ENCODE results near the gene NECTIN2. TPM values are rescaled to one million over a fixed set of nuclear protein-coding genes. Genes with fewer than 3 reads are reported as not detected.

The NECTIN2 gene
- total RNA-seq, 2 experiments from 2014 or later = not detected

GRCh38 chr19:44841231-44841630 lies 4.9 kb upstream of the NECTIN2 start:
- Histone ChIP-seq H3K79me2 (ENCODE audit: insufficient read depth, low read depth, low read length) (no peaks in the 10 kb centered on the region), H3K4me1 (ENCODE audit: insufficient read depth, low read length, poor library complexity, severe bottlenecking) (peaks cover 12% of the 10 kb centered on the region), H3K9me2 (ENCODE audit: insufficient read depth, low read length) (no peaks in the 10 kb centered on the region), H3K4me3 (ENCODE audit: low read depth, low read length, poor library complexity, severe bottlenecking) (no peak overlapping the region), H3K9me3 (ENCODE audit: low read length) (no peaks in the 10 kb centered on the region), H2AFZ (ENCODE audit: low read length) (no peak overlapping the region), H3K4me2 (ENCODE audit: low read length) (no peak overlapping the region), H3K36me3 (ENCODE audit: insufficient read depth, low read length) (no peaks in the 10 kb centered on the region), H4K20me1 (ENCODE audit: insufficient read depth, low read length) (no peaks in the 10 kb centered on the region), H3K27ac (ENCODE audit: low read depth, low read length, poor library complexity, severe bottlenecking) (no peak overlapping the region)
- intact Hi-C loops (cut with micrococcal nuclease; ENCODE audit: unreplicated experiment) = no loop called here
- ChIA-PET POLR2A (interaction anchor here (0.6 to 0.7 kb wide), 2 partner anchors 152 to 231 kb away, joined by 4 read pairs; no protein-coding TSS in a partner anchor), CTCF (ENCODE audit: unreplicated experiment) (no interaction called here)
- TF ChIP-seq, protein P1, sequence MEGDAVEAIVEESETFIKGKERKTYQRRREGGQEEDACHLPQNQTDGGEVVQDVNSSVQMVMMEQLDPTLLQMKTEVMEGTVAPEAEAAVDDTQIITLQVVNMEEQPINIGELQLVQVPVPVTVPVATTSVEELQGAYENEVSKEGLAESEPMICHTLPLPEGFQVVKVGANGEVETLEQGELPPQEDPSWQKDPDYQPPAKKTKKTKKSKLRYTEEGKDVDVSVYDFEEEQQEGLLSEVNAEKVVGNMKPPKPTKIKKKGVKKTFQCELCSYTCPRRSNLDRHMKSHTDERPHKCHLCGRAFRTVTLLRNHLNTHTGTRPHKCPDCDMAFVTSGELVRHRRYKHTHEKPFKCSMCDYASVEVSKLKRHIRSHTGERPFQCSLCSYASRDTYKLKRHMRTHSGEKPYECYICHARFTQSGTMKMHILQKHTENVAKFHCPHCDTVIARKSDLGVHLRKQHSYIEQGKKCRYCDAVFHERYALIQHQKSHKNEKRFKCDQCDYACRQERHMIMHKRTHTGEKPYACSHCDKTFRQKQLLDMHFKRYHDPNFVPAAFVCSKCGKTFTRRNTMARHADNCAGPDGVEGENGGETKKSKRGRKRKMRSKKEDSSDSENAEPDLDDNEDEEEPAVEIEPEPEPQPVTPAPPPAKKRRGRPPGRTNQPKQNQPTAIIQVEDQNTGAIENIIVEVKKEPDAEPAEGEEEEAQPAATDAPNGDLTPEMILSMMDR (conservative IDR thresholded peaks at IDR 0.05; ENCODE audit: low read length) = no peak
- TF ChIP-seq EZH2phosphoT487 (IDR thresholded peaks at IDR 0.05; ENCODE audit: borderline replicate concordance, low read depth, low read length) = no peak
- no peak for DNase-seq (ENCODE audit: low spot score)
- BruUV-seq (replicated peaks) = no TSS peak

DNA sequence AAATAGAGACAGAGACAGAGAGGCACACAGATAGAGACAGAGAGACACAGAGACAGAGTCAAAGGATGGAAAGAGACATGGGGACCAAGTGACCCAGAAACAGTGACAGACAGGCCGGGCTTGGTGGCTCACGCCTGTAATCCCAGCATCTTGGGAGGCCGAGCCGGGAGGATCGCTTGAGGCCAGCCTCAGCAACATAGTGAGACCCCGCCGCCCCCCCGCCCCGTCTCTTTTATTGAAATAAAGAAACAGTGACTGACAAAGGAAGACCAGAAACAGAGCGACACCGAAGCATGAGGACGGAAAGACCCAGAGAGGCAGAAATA lies 848 bp upstream of the NECTIN2 start:
- BruUV-seq (replicated peaks) = no TSS peak
- peak overlapping the region; percentile 41 for H3K27ac ChIP-seq (ENCODE audit: low read depth, low read length, poor library complexity, severe bottlenecking)
- peak overlapping the region; percentile 76 for H3K4me2 ChIP-seq (ENCODE audit: low read length)
- H3K36me3 ChIP-seq (ENCODE audit: insufficient read depth, low read length) = no peaks in the 10 kb centered on the region
- intact Hi-C loops (cut with micrococcal nuclease; ENCODE audit: unreplicated experiment) = loop anchor here (1.0 to 2.0 kb wide), 3 partner anchors 45 to 156 kb away; no protein-coding TSS in a partner anchor
- no peak for DNase-seq (ENCODE audit: low spot score)
- peak overlapping the region; percentile 64 for H3K4me3 ChIP-seq (ENCODE audit: low read depth, low read length, poor library complexity, severe bottlenecking)
- H3K9me2 ChIP-seq (ENCODE audit: insufficient read depth, low read length) = no peaks in the 10 kb centered on the region
- peak overlapping the region; percentile 56; the same call in 1 of the 2 replicates for H2AFZ ChIP-seq (ENCODE audit: low read length)
- H4K20me1 ChIP-seq (ENCODE audit: insufficient read depth, low read length) = no peaks in the 10 kb centered on the region
- TF ChIP-seq, protein P1 (conservative IDR thresholded peaks at IDR 0.05; ENCODE audit: low read length) = no peak
- no peak for TF ChIP-seq EZH2phosphoT487 (IDR thresholded peaks at IDR 0.05; ENCODE audit: borderline replicate concordance, low read depth, low read length)
- peaks cover 16% of the 10 kb centered on the region for H3K4me1 ChIP-seq (ENCODE audit: insufficient read depth, low read length, poor library complexity, severe bottlenecking)
- no peaks in the 10 kb centered on the region for H3K79me2 ChIP-seq (ENCODE audit: insufficient read depth, low read depth, low read length)
- ChIA-PET CTCF (ENCODE audit: unreplicated experiment) (interaction anchor here (1.0 kb wide), 1 partner anchor 191 kb away, joined by 3 read pairs; no protein-coding TSS in a partner anchor), POLR2A (interaction anchor here (0.6 to 0.7 kb wide), 3 partner anchors 74 to 290 kb away, joined by 3 to 4 read pairs (median 3); no protein-coding TSS in a partner anchor)
- no peaks in the 10 kb centered on the region for H3K9me3 ChIP-seq (ENCODE audit: low read length)

DNA sequence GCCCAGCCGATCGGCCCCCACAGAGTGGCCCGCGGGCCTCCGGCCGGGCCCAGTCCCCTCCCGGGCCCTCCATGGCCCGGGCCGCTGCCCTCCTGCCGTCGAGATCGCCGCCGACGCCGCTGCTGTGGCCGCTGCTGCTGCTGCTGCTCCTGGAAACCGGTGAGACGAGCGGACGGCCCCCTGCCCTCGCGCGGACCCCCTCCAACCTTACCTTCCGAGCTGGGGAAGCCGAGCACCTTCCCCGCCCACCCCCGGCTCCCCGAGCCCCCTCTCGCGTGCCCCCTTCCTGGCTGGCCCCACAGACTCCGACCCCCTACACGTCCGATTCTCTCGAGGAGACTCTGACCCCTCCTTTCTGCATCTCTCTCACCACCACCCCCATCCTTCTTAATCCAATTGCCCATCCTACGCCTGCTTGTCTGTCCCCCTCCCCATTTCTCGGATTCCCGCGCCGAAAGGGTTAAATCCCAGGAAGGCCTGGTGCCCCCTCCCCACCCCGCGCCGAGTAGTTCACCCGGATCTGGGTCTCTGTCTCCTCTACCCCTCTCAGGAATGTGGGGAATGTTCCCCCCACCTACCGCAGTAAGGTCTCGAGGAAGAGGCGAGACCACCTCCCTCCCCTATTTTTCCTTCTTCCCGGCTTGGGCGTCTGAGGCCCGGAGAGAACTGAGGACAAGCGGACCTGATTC lies 502 bp downstream of the NECTIN2 start:
- Histone ChIP-seq H3K79me2 (ENCODE audit: insufficient read depth, low read depth, low read length) (no peaks in the 10 kb centered on the region), H3K4me2 (ENCODE audit: low read length) (peak overlapping the region; percentile 76), H3K9me3 (ENCODE audit: low read length) (no peaks in the 10 kb centered on the region), H4K20me1 (ENCODE audit: insufficient read depth, low read length) (no peaks in the 10 kb centered on the region), H2AFZ (ENCODE audit: low read length) (no peak overlapping the region), H3K27ac (ENCODE audit: low read depth, low read length, poor library complexity, severe bottlenecking) (no peak overlapping the region), H3K4me3 (ENCODE audit: low read depth, low read length, poor library complexity, severe bottlenecking) (peak overlapping the region; percentile 64), H3K9me2 (ENCODE audit: insufficient read depth, low read length) (no peaks in the 10 kb centered on the region), H3K4me1 (ENCODE audit: insufficient read depth, low read length, poor library complexity, severe bottlenecking) (peaks cover 16% of the 10 kb centered on the region), H3K36me3 (ENCODE audit: insufficient read depth, low read length) (no peaks in the 10 kb centered on the region)
- CTCF ChIA-PET (ENCODE audit: unreplicated experiment) = no interaction called here
- no peak for TF ChIP-seq EZH2phosphoT487 (IDR thresholded peaks at IDR 0.05; ENCODE audit: borderline replicate concordance, low read depth, low read length)
- TF ChIP-seq, protein P1 (conservative IDR thresholded peaks at IDR 0.05; ENCODE audit: low read length) = no peak
- intact Hi-C loops (cut with micrococcal nuclease; ENCODE audit: unreplicated experiment) = no loop called here
- no peak for DNase-seq (ENCODE audit: low spot score)
- no TSS peak for BruUV-seq (replicated peaks)
- POLR2A ChIA-PET = interaction anchor here (0.6 kb wide), 1 partner anchor 81 kb away, joined by 3 read pairs; no protein-coding TSS in a partner anchor
